ENCODE results near the gene POLR2C. TPM values are rescaled to one million over a fixed set of nuclear protein-coding genes. Genes with fewer than 3 reads are reported as not detected.
A peak's percentile ranks its signal among the peaks of the same experiment; 100 is the strongest.

POLR2C gene
- total RNA-seq, 1 donor from 2014 or later = 58.0 TPM

- DNase-seq (ENCODE audit: low read depth) (no peak), FAIRE-seq (no peak)
- Histone ChIP-seq H3K4me3 (ENCODE audit: insufficient read depth, low read depth, low read length) (no peak overlapping the region), H4K20me1 (ENCODE audit: insufficient read depth, low read length) (peaks cover 22% of the 10 kb centered on the region), H3K27me3 (ENCODE audit: insufficient read depth, low read length) (no peaks in the 10 kb centered on the region), H3K9me3 (ENCODE audit: insufficient read depth, low read depth, low read length) (no peaks in the 10 kb centered on the region), H2AFZ (ENCODE audit: low read depth, low read length) (no peak overlapping the region), H3K27ac (ENCODE audit: low read depth, low read length) (no peak overlapping the region), H3K4me1 (ENCODE audit: insufficient read depth, low read length) (peaks cover 14% of the 10 kb centered on the region), H3K79me2 (ENCODE audit: insufficient read depth, low read length) (peaks cover 88% of the 10 kb centered on the region), H3K9ac (ENCODE audit: low read length) (no peak overlapping the region), H3K36me3 (ENCODE audit: insufficient read depth, low read length) (peaks cover 9% of the 10 kb centered on the region), H3K4me2 (ENCODE audit: low read length) (no peak overlapping the region)
- Mint-ChIP-seq H3K27ac (ENCODE audit: unreplicated experiment) (no peak overlapping the region), H3K9me3 (ENCODE audit: unreplicated experiment) (peaks cover under 1% of the 10 kb centered on the region), H3K4me1 (ENCODE audit: low read depth, unreplicated experiment) (peaks cover 11% of the 10 kb centered on the region), H3K27me3 (ENCODE audit: low read depth, unreplicated experiment) (no peaks in the 10 kb centered on the region), H3K36me3 (ENCODE audit: low read depth, unreplicated experiment) (peaks cover 15% of the 10 kb centered on the region), H3K4me3 (ENCODE audit: unreplicated experiment) (peak overlapping the region; percentile 93)
- no peak for TF ChIP-seq EZH2 (IDR thresholded peaks at IDR 0.05; ENCODE audit: insufficient read depth, low read length)
- TF ChIP-seq CTCF (IDR thresholded peaks at IDR 0.05; ENCODE audit: insufficient read depth, low read depth, low read length) = no peak
Measured at GRCh38 chr16:57445510-57445909, 17.0 kb upstream of the POLR2C start.

- peak overlapping the region; percentile 97 for H3K9ac ChIP-seq (ENCODE audit: low read length)
- peaks cover 76% of the 10 kb centered on the region for H3K79me2 ChIP-seq (ENCODE audit: insufficient read depth, low read length)
- DNase-seq (ENCODE audit: low read depth) = peak; percentile 6
- H3K4me1 ChIP-seq (ENCODE audit: insufficient read depth, low read length) = peaks cover 14% of the 10 kb centered on the region
- H3K4me1 Mint-ChIP-seq (ENCODE audit: low read depth, unreplicated experiment) = peaks cover 11% of the 10 kb centered on the region
- peak overlapping the region; percentile 92 for H3K4me2 ChIP-seq (ENCODE audit: low read length)
- no peaks in the 10 kb centered on the region for H3K27me3 Mint-ChIP-seq (ENCODE audit: low read depth, unreplicated experiment)
- H3K27ac ChIP-seq (ENCODE audit: low read depth, low read length) = peak overlapping the region; percentile 83
- peak overlapping the region; percentile 86 for H3K4me3 ChIP-seq (ENCODE audit: insufficient read depth, low read depth, low read length)
- peaks cover 2% of the 10 kb centered on the region for H3K36me3 ChIP-seq (ENCODE audit: insufficient read depth, low read length)
- no peaks in the 10 kb centered on the region for H3K9me3 ChIP-seq (ENCODE audit: insufficient read depth, low read depth, low read length)
- peaks cover 15% of the 10 kb centered on the region for H4K20me1 ChIP-seq (ENCODE audit: insufficient read depth, low read length)
- no peaks in the 10 kb centered on the region for H3K27me3 ChIP-seq (ENCODE audit: insufficient read depth, low read length)
- H3K27ac Mint-ChIP-seq (ENCODE audit: unreplicated experiment) = peak overlapping the region; percentile 96
- H3K36me3 Mint-ChIP-seq (ENCODE audit: low read depth, unreplicated experiment) = peaks cover 7% of the 10 kb centered on the region
- no peak for TF ChIP-seq EZH2 (IDR thresholded peaks at IDR 0.05; ENCODE audit: insufficient read depth, low read length)
- TF ChIP-seq CTCF (IDR thresholded peaks at IDR 0.05; ENCODE audit: insufficient read depth, low read depth, low read length) = no peak
- no peaks in the 10 kb centered on the region for H3K9me3 Mint-ChIP-seq (ENCODE audit: unreplicated experiment)
- no peak for FAIRE-seq
- peak overlapping the region; percentile 74 for H2AFZ ChIP-seq (ENCODE audit: low read depth, low read length)
- H3K4me3 Mint-ChIP-seq (ENCODE audit: unreplicated experiment) = peak overlapping the region; percentile 93
Measured at GRCh38 chr16:57446531-57447185, 15.8 kb upstream of the POLR2C start.
